HEK293 (cell line): ENCODE measurements around the gene CALHM6.

ENCODE experiments used
- CTCF ChIA-PET: fragments of 350-600 bp; formaldehyde crosslinking; extraction: SDS; loops from one replicate; lab custom pipeline; 2021; ENCODE audit warnings: antibody characterized with exemption; lab: Yijun Ruan, JAX
- POLR2A ChIA-PET: fragments of 300-600 bp; formaldehyde crosslinking; extraction: SDS; loops from one replicate; lab custom pipeline; 2020; ENCODE audit warnings: antibody characterized with exemption, inconsistent platforms; lab: Yijun Ruan, JAX
- H3K27ac ChIP-seq: fragments of 200-500 bp; sonication (Bioruptor generic); 2 replicates; pipeline ENCODE4 v1.5.1; 2014; ENCODE audit warnings: low read depth, low read length, control low read depth, inconsistent platforms; ENCODE audit errors: extremely low read depth
- H3K36me3 ChIP-seq, 2 experiments: fragments of 200-500 bp in 1 of 2; sonication (Bioruptor generic) in 1 of 2; 1 replicate in 1 of 2; 2 replicates in 1 of 2; pipeline ENCODE4 v1.5.1; 2014 to 2017; ENCODE audit warnings: inconsistent platforms in 2 of 2, low read length in 2 of 2; ENCODE audit not compliant: control insufficient read depth in 2 of 2, insufficient read depth in 1 of 2
- H3K4me1 ChIP-seq: fragments of 200-500 bp; sonication (Bioruptor generic); 2 replicates; pipeline ENCODE4 v1.5.1; 2014; ENCODE audit warnings: mild to moderate bottlenecking, low read length, inconsistent platforms; ENCODE audit not compliant: control insufficient read depth, insufficient read depth
- H3K4me3 ChIP-seq: 2 replicates; pipeline ENCODE4 v1.5.1; 2011; ENCODE audit warnings: low read depth, mild to moderate bottlenecking, control low read depth, low read length, moderate library complexity
- H3K9me3 ChIP-seq: fragments of 200-500 bp; sonication (Bioruptor generic); 2 replicates; pipeline ENCODE4 v1.5.1; 2014; ENCODE audit warnings: low read depth, low read length, inconsistent platforms; ENCODE audit not compliant: control insufficient read depth, insufficient read depth
- GLIS1 ChIP-seq: fragments of 450-650 bp; formaldehyde crosslinking; IDR thresholded peaks from 2 replicates; pipeline ENCODE4 v1.5.1; 2016; ENCODE audit warnings: missing biosample characterization, missing genetic modification characterization
- GLIS2 ChIP-seq: fragments of 450-650 bp; formaldehyde crosslinking; IDR thresholded peaks from 2 replicates; pipeline ENCODE4 v1.5.1; 2016; ENCODE audit warnings: missing biosample characterization, missing genetic modification characterization
- MZF1 ChIP-seq: fragments of 450-650 bp; formaldehyde crosslinking; IDR thresholded peaks from 2 replicates; pipeline ENCODE4 v1.5.1; 2017; ENCODE audit warnings: missing biosample characterization, missing genetic modification characterization, borderline replicate concordance
- PRDM1 ChIP-seq: fragments of 450-650 bp; formaldehyde crosslinking; IDR thresholded peaks from 2 replicates; pipeline ENCODE4; 2016; ENCODE audit warnings: missing biosample characterization, missing genetic modification characterization
- PRDM2 ChIP-seq: fragments of 450-650 bp; formaldehyde crosslinking; IDR thresholded peaks from 2 replicates; pipeline ENCODE4 v1.5.1; 2016; ENCODE audit warnings: missing biosample characterization, missing genetic modification characterization, borderline replicate concordance
- REPIN1 ChIP-seq: fragments of 450-650 bp; formaldehyde crosslinking; IDR thresholded peaks from 2 replicates; pipeline ENCODE4 v1.5.1; 2017; ENCODE audit warnings: missing biosample characterization, missing genetic modification characterization, low read depth
- SALL2 ChIP-seq: fragments of 450-650 bp; formaldehyde crosslinking; IDR thresholded peaks from 2 replicates; pipeline ENCODE4 v1.5.0; 2017; ENCODE audit warnings: missing biosample characterization, mild to moderate bottlenecking, missing genetic modification characterization, borderline replicate concordance
- SCRT1 ChIP-seq: fragments of 450-650 bp; formaldehyde crosslinking; IDR thresholded peaks from 2 replicates; pipeline ENCODE4 v1.5.1; 2016; ENCODE audit warnings: missing biosample characterization, missing genetic modification characterization, borderline replicate concordance
- TCF7L2 ChIP-seq: IDR thresholded peaks from 2 replicates; pipeline ENCODE4 v1.6.1; 2011; ENCODE audit warnings: low read depth, mild to moderate bottlenecking, inconsistent platforms, low read length, moderate library complexity, borderline replicate concordance
- ZBTB21 ChIP-seq: fragments of 450-650 bp; formaldehyde crosslinking; IDR thresholded peaks from 2 replicates; pipeline ENCODE4 v1.5.1; 2017; ENCODE audit warnings: missing biosample characterization, missing genetic modification characterization
- ZFP69B ChIP-seq: fragments of 450-650 bp; formaldehyde crosslinking; IDR thresholded peaks from 2 replicates; pipeline ENCODE4 v1.5.1; 2016; ENCODE audit warnings: missing biosample characterization, missing genetic modification characterization
- ZNF132 ChIP-seq: fragments of 450-650 bp; formaldehyde crosslinking; IDR thresholded peaks from 2 replicates; pipeline ENCODE4 v1.5.1; 2017; ENCODE audit warnings: missing biosample characterization, missing genetic modification characterization, borderline replicate concordance
- ZNF138 ChIP-seq: fragments of 450-650 bp; formaldehyde crosslinking; IDR thresholded peaks from 2 replicates; pipeline ENCODE4 v1.5.1; 2016; ENCODE audit warnings: missing biosample characterization, missing genetic modification characterization, borderline replicate concordance
- ZNF239 ChIP-seq: fragments of 450-650 bp; formaldehyde crosslinking; IDR thresholded peaks from 2 replicates; pipeline ENCODE4 v1.5.1; 2016; ENCODE audit warnings: missing biosample characterization, missing genetic modification characterization
- ZNF391 ChIP-seq: fragments of 450-650 bp; formaldehyde crosslinking; IDR thresholded peaks from 2 replicates; pipeline ENCODE4 v1.5.1; 2016; ENCODE audit warnings: low read depth, missing biosample characterization, missing genetic modification characterization, borderline replicate concordance
- ZNF473 ChIP-seq: fragments of 450-650 bp; formaldehyde crosslinking; IDR thresholded peaks from 2 replicates; pipeline ENCODE4 v1.5.1; 2017; ENCODE audit warnings: missing biosample characterization, missing genetic modification characterization
- ZNF544 ChIP-seq: fragments of 450-650 bp; formaldehyde crosslinking; IDR thresholded peaks from 2 replicates; pipeline ENCODE4 v1.5.0; 2017; ENCODE audit warnings: missing biosample characterization, missing genetic modification characterization
- ZNF654 ChIP-seq: fragments of 450-650 bp; formaldehyde crosslinking; IDR thresholded peaks from 2 replicates; pipeline ENCODE4 v1.5.1; 2016; ENCODE audit warnings: low read depth, missing biosample characterization, missing genetic modification characterization
- ZNF76 ChIP-seq: fragments of 450-650 bp; formaldehyde crosslinking; IDR thresholded peaks from 2 replicates; pipeline ENCODE4; 2016; ENCODE audit warnings: low read depth, missing biosample characterization, missing genetic modification characterization, borderline replicate concordance
- TF ChIP-seq, protein P1 (sequence below): fragments of 450-650 bp; IDR thresholded peaks from 2 replicates; pipeline ENCODE4 v1.5.1; 2018; ENCODE audit warnings: missing biosample characterization, missing genetic modification characterization

The CALHM6 gene

DNA sequence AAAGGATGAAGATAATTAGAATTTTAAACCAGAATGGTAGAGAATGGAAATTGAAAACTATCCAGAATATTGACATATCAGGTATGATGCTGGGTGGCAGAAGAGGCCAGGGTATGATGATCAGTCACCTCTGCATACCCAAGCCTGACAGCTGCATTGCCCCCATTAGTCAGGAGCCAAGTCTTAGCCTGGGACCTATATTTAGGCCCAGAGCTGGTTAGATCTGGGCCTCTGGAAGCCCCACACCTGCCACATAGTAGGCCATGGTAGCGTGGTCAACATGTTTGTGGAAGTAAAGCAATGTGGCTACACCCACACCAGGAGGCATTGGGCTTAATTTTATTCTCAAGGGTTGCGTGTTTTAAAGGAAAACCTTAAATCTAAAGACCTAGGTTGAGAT lies 32.1 kb upstream of the CALHM6 start (continued):
- TF ChIP-seq PRDM2 (tag by site-specific recombination) (no peak), ZNF132 (no peak), TCF7L2 (no peak)
- TF ChIP-seq, all 188 proteins: peak for 0

DNA sequence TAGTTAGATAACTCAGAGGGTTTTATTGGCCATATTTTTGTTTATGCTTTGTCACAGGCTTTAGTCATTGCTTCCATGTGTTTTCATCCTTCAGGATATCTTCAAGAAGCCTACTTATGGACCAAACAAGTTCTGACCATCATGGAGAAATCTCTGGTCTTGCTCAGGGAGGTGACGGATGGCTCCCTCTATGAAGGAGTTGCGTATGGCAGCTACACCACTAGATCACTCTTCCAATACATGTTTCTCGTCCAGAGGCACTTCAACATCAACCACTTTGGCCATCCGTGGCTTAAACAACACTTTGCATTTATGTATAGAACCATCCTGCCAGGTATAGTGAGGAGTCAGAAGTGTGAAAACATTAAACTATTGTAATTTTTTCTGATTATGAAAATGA lies 30.3 kb upstream of the CALHM6 start:
- POLR2A ChIA-PET, result no interaction called here
- peaks cover 16 to 72% of the 10 kb centered on the region in 2 experiments for H3K36me3 ChIP-seq
- CTCF ChIA-PET, result interaction anchor here (0.8 to 1.2 kb wide), 3 partner anchors 9 to 94 kb away, joined by 3 read pairs; no protein-coding TSS in a partner anchor

GRCh38 chr6:116431964-116432595 lies 29.1 kb upstream of the CALHM6 start:
- Histone ChIP-seq H3K4me3 (no peak overlapping the region), H3K9me3 (no peaks in the 10 kb centered on the region), H3K36me3 (peaks cover 16 to 69% of the 10 kb centered on the region in 2 experiments), H3K27ac (no peak overlapping the region), H3K4me1 (no peaks in the 10 kb centered on the region)
- POLR2A ChIA-PET, result no interaction called here
- TF ChIP-seq GLIS2 (tag by site-specific recombination) (no peak), ZNF473 (no peak), ZFP69B (no peak), MZF1 (tag by site-specific recombination) (no peak)
- CTCF ChIA-PET, result interaction anchor here (0.5 to 2.0 kb wide), 11 partner anchors 8 to 145 kb away, joined by 3 to 8 read pairs (median 4); partner anchors contain the start of gene CALHM5

More for the DNA sequence above, 30.3 kb upstream of the CALHM6 start:
- Histone ChIP-seq H3K27ac (no peak overlapping the region), H3K4me1 (no peaks in the 10 kb centered on the region), H3K9me3 (no peaks in the 10 kb centered on the region), H3K4me3 (no peak overlapping the region)
- TF ChIP-seq REPIN1 (no peak), ZNF391 (no peak), SALL2 (no peak), PRDM1 (no peak), ZNF544 (no peak), ZNF654 (tag by site-specific recombination) (no peak), GLIS1 (tag by site-specific recombination) (no peak), ZNF239 (tag by site-specific recombination) (no peak), ZNF138 (tag by site-specific recombination) (no peak), ZBTB21 (tag by site-specific recombination) (no peak), SCRT1 (no peak), ZNF76 (no peak), TCF7L2 (no peak)
- TF ChIP-seq, protein P1, sequence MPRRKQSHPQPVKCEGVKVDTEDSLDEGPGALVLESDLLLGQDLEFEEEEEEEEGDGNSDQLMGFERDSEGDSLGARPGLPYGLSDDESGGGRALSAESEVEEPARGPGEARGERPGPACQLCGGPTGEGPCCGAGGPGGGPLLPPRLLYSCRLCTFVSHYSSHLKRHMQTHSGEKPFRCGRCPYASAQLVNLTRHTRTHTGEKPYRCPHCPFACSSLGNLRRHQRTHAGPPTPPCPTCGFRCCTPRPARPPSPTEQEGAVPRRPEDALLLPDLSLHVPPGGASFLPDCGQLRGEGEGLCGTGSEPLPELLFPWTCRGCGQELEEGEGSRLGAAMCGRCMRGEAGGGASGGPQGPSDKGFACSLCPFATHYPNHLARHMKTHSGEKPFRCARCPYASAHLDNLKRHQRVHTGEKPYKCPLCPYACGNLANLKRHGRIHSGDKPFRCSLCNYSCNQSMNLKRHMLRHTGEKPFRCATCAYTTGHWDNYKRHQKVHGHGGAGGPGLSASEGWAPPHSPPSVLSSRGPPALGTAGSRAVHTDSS (tag by site-specific recombination), result no peak
